Measurements from ENCODE around the gene ACD. TPM values are rescaled to one million over a fixed set of nuclear protein-coding genes. Genes with fewer than 3 reads are reported as not detected.

The ACD gene
- total and polyA plus RNA-seq, 2 donors (not counting 1 experiment from before 2014, with no cell fraction given): 47.6 to 71.4 TPM

GRCh38 chr16:67667453-67667816 is 7.4 kb upstream of the ACD start:
- Mint-ChIP-seq H3K27me3 (no peaks in the 10 kb centered on the region), H3K4me1 (peaks cover 44% of the 10 kb centered on the region), H3K27ac (peak overlapping the region; percentile 84), H3K9me3 (ENCODE audit: insufficient read depth) (no peaks in the 10 kb centered on the region), H3K4me3 (peak overlapping the region; percentile 91)
- DNase-seq: no peak
- TF ChIP-seq EZH2 (IDR thresholded peaks at IDR 0.05; ENCODE audit: borderline replicate concordance, insufficient read depth, low read depth, low read length, poor library complexity, severe bottlenecking) (no peak), CTCF (IDR thresholded peaks at IDR 0.05) (no peak)
- H3K27me3 ChIP-seq (replicated peaks in 1 of 4; ENCODE audit: control extremely low read depth in 1 of 4, control insufficient read depth in 3 of 4, insufficient read depth in 4 of 4, low read length in 3 of 4): no peaks in the 10 kb centered on the region
- peaks cover 34 to 44% of the 10 kb centered on the region in 2 donors for H3K4me1 ChIP-seq (ENCODE audit: control insufficient read depth in 2 of 2, insufficient read depth in 2 of 2, low read length in 2 of 2)
- no peaks in the 10 kb centered on the region for H4K20me1 ChIP-seq (ENCODE audit: control insufficient read depth, insufficient read depth, low read length, poor library complexity, severe bottlenecking)
- intact Hi-C loops (cut with micrococcal nuclease): loop anchor here (10.0 kb wide), 2 partner anchors 423 to 1467 kb away; partner anchors contain the start of genes CHTF8, FHOD1, SLC9A5 and UTP4
- ATAC-seq (ENCODE audit: low read depth): no peak
- H3K9me3 ChIP-seq (ENCODE audit: control extremely low read depth in 1 of 3, control insufficient read depth in 2 of 3, insufficient read depth in 1 of 3, low read length in 2 of 3): no peaks in the 10 kb centered on the region
- ChIA-PET POLR2A (interaction anchor here (0.6 to 2.7 kb wide), 8 partner anchors 105 to 269 kb away, joined by 3 to 16 read pairs (median 5); partner anchors contain the start of genes ATP6V0D1, CTCF, PSMB10 and RANBP10), CTCF (interaction anchor here (0.6 to 11.7 kb wide), 25 partner anchors 11 to 337 kb away, joined by 3 to 136 read pairs (median 5); partner anchors contain the start of genes ATP6V0D1, CARMIL2, CTCF and GFOD2)
- peak overlapping the region; percentile 87 for H3K9ac ChIP-seq (ENCODE audit: low read length)
- H3K36me3 ChIP-seq (replicated peaks in 1 of 2; ENCODE audit: control extremely low read depth in 1 of 2, control insufficient read depth in 1 of 2, extremely low read depth in 1 of 2, insufficient read depth in 2 of 2, low read length in 1 of 2): peaks cover 0 to 3% of the 10 kb centered on the region in 2 experiments
- peaks cover 9% of the 10 kb centered on the region for H3K79me2 ChIP-seq (ENCODE audit: control insufficient read depth, insufficient read depth, low read length)
- peak overlapping the region in 4 of 5 experiments; percentile 67 to 91 (median 80) for H3K4me3 ChIP-seq (ENCODE audit: control extremely low read depth in 1 of 5, extremely low read depth in 1 of 5, insufficient read depth in 1 of 5, low read depth in 2 of 5, low read length in 4 of 5)
- H3K4me2 ChIP-seq (replicated peaks; ENCODE audit: low read depth, low read length, poor library complexity, severe bottlenecking): peak overlapping the region; percentile 99
- H3K27ac ChIP-seq (ENCODE audit: low read length in 2 of 2): peak overlapping the region; percentile 77 to 86
- H2AFZ ChIP-seq (ENCODE audit: insufficient read depth, low read depth, low read length, poor library complexity, severe bottlenecking): peak overlapping the region; percentile 100
- WGBS (ENCODE audit: insufficient coverage): 46% methylated on average over 6 of the region's 10 CpGs
